Sciatic nerve (tissue), 2 donors: ENCODE measurements around the gene TXNRD2. TPM values are rescaled to one million over a fixed set of nuclear protein-coding genes. Genes with fewer than 3 reads are reported as not detected.

Experiments used
- ATAC-seq: fragments of 200-7000 bp; cut with Tn5 transposase; one replicate; pipeline ENCODE4 v1.9.1; 2020; ENCODE audit warnings: mild to moderate bottlenecking, moderate library complexity
- DNase-seq: peaks from one replicate; pipeline ENCODE4 v3.0.0-alpha.2; 2020; ENCODE audit warnings: low spot score
- intact Hi-C: fragments of 100-400 bp; cut with DNase I; formaldehyde crosslinking; loops from one replicate; pipeline ENCODE4 v1.14.2; 2022
- total RNA-seq: library from RNA; stranded (reverse); fragmentation: NEBNext Ultra II Directional; extraction: Animal tissue kit (Norgen Biotek cat#: 25700); gene quantifications from one replicate; pipeline ENCODE4 v1.2.1, GENCODE V29; 2021
- donor health status: DM: no; HTN: no; CAD: no.
- donor health status: DM: no; HTN: no; CAD: no.

TXNRD2 gene
- total RNA-seq, 1 donor from 2014 or later, result 33.9 TPM

DNA sequence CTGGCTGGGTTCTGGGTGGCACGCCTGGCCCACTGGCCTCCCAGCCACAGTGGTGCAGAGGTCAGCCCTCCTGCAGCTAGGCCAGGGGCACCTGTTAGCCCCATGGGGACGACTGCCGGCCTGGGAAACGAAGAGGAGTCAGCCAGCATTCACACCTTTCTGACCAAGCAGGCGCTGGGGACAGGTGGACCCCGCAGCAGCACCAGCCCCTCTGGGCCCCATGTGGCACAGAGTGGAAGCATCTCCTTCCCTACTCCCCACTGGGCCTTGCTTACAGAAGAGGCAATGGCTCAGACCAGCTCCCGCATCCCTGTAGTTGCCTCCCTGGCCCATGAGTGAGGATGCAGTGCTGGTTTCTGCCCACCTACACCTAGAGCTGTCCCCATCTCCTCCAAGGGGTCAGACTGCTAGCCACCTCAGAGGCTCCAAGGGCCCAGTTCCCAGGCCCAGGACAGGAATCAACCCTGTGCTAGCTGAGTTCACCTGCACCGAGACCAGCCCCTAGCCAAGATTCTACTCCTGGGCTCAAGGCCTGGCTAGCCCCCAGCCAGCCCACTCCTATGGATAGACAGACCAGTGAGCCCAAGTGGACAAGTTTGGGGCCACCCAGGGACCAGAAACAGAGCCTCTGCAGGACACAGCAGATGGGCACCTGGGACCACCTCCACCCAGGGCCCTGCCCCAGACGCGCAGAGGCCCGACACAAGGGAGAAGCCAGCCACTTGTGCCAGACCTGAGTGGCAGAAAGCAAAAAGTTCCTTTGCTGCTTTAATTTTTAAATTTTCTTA is 27.7 kb upstream of the TXNRD2 start:
- intact Hi-C loops, result no loop called here
- DNase-seq (no peak), ATAC-seq (no peak)

GRCh38 chr22:19968450-19968891 is 26.9 kb upstream of the TXNRD2 start:
- intact Hi-C loops, result no loop called here
- ATAC-seq, result no peak

DNA sequence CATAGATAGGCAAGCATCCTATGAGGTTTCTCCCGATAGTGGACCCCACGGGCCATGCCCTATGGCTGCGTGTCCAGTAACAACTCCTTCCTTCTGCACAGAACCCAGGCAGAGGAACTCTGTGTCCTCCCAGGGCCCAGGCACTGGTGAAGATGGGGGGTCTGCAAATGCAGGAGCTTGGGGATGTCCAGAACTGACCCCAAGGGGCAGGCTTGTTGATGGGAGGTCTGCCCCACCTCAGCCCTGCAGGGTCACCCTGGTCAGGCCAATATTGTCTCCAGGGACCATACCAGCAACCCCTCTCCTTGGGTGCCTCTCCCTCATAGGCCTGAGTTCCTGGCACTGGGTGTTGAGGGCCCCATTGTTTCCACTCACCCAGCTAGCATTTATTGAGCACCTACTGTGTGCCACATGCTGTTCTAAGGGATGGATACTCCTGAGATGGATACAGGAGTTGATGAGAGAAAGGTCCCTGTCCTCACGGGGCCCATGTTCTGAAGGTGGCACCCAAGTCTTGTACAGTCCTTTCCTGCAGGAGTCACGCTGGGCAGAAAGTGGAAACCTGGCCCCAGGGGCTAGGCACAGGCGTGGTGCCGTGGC is 26.3 kb upstream of the TXNRD2 start:
- DNase-seq, result no peak
- ATAC-seq, result no peak
- intact Hi-C loops, result no loop called here

More at GRCh38 chr22:19968450-19968891, 26.9 kb upstream of the TXNRD2 start:
- DNase-seq, result no peak

DNA sequence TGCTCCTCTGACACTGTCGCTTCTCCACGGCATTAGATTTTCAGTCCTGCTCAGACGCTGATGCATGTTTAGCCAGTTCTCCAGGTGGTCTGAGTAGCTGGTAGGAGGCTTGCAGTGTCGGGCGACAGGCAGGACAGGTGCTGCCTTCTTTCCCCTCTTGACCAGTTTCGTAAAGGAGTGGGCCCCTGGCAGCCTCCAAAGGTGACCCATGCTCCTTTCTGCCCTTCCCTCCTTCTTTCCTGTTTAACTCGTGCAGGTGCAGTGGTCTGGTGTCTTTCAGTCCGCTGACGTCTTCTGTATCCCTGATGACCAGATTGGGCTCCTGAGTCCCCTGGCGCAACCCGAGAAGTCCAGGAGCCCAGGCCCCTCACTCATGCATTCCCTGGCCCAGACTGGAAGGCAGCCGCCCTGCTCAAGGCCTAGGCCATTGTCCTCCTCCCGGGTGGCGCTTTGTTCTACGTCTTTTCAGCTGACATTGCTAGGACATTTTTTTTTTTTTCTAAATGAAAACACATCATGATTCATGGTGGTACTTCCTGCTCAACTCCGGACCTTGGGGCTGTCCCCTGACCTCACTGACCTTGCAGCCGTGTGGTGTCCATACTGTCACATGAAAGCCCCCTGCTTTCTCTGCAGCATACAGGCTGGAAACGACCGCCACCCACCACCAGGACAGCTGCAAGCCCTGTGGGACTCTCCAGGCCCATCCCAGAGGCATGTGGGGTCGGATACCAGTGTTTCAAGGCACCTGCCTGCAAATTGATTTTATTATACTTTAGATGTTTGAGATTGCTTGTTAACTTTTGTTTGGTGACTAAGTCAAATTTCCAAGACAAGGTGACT is 25.5 kb upstream of the TXNRD2 start:
- DNase-seq (no peak), ATAC-seq (no peak)
- intact Hi-C loops, result no loop called here

- intact Hi-C loops, result no loop called here
- ATAC-seq (no peak), DNase-seq (no peak)
These were observed 24.4 kb upstream of the TXNRD2 start for GRCh38 chr22:19965771-19966709.

DNA sequence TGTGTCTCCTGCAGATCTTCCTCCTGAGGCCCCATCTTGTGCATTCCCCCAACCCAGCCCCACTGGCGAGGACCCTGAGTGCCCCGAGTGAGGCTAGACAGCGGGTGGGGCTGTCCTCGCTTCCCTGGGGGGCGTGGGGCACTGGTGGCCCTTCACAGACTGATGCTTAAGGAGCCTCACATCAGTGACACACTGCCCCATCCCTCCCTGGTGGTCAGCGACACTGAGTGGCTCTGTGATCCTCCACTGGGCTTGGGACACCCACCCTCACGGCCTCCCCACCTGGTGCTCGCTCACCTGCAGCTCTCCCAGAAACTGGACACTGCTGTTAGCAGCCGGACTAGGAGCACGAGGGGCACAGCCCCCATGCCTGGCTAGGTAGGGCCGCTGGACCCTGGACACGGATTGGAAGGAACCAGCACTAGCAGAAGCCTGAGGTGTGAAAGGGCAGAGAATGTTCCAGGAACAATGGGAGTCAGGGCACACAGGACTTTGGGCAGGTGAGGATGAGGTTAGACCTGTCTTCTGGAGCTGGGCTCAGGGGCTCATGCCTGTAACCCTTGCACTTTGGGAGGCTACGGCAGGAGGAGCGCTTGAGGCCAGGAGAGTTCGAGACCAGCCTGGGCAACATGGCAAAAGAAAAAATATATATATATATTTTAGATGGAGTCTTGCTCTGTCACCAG is 23.2 kb upstream of the TXNRD2 start:
- ATAC-seq, result no peak
- intact Hi-C loops, result no loop called here
- no peak for DNase-seq

- intact Hi-C loops, result no loop called here
- DNase-seq (no peak), ATAC-seq (no peak)
These were observed 22.4 kb upstream of the TXNRD2 start for GRCh38 chr22:19963863-19964642.

DNA sequence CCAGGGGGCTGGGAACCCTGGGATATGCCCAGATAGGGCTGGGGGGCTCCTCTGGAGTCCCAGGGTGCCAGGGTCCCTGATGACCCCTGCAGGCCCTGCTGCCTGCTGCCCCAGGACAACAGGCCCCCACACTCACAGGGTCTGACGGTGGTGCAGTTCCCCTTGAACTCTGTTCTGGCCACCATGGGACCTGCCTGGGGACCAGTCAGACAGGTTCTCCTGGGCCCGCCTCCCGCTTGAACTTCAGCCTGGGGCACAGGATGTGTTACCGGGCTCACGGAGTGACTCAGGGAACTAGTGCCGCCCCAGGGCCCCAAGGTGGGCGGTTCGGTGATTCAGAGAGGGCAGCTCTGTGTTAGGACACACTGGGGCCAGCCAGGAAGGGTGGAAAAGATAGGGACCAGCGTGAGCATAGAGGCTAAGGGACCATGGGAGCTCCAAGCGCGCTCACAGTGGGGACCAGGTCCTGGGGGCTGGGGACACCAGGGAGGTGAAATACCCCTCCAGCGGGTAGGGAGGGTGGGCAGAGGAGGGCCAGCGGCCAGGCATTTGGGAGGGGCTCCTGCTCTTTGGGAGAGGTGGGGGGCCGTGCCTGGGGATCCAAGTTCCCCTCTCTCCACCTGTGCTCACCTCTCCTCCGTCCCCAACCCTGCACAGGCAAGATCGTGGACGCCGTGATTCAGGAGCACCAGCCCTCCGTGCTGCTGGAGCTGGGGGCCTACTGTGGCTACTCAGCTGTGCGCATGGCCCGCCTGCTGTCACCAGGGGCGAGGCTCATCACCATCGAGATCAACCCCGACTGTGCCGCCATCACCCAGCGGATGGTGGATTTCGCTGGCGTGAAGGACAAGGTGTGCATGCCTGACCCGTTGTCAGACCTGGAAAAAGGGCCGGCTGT is 21.5 kb upstream of the TXNRD2 start:
- DNase-seq, result no peak
- intact Hi-C loops, result no loop called here
- no peak for ATAC-seq

DNA sequence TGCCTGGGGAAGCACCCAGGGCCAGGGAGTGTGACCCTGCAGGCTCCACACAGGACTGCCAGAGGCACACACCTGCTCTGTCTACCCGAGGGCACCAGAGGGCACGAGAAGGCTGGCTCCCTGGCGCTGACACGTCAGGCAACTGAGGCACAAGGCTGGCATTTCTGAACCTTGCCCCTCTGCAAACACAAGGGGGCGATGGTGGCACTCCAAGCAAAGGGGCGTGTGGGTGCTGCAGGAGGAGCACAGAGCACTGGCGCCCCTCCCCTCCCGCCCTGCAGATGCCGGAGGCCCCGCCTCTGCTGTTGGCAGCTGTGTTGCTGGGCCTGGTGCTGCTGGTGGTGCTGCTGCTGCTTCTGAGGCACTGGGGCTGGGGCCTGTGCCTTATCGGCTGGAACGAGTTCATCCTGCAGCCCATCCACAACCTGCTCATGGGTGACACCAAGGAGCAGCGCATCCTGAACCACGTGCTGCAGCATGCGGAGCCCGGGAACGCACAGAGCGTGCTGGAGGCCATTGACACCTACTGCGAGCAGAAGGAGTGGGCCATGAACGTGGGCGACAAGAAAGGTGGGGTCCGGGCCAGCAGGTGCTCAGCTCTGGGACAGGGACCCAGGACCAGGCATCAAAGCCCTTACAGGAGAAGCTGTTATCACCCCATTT is 20.8 kb upstream of the TXNRD2 start:
- intact Hi-C loops, result no loop called here
- ATAC-seq, result peak; percentile 25

GRCh38 chr22:19961868-19962245 is 20.2 kb upstream of the TXNRD2 start:
- no peak for ATAC-seq
- no peak for DNase-seq
- intact Hi-C loops, result no loop called here

More for the DNA sequence above, 20.8 kb upstream of the TXNRD2 start:
- peak; percentile 84 for DNase-seq

DNA sequence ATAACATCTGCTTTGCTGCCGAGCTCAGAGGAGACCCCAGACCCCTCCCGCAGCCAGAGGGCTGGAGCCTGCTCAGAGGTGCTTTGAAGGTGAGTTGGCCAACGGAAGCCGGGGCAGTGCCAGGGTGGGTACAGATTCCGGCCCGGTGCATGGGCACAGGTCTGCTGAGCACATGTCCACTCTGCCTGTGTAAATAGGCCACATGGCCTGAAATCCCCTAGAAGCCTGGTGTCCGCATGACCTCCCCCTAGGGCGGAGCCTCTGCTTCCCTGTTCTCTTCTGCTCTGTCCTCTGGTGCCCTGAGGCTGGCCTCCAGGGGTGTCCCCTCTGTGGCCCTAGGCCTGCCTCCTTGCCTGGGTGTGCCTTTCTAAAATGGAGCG is 19.6 kb upstream of the TXNRD2 start:
- intact Hi-C loops, result no loop called here
- ATAC-seq (no peak), DNase-seq (no peak)

- no peak for ATAC-seq
- intact Hi-C loops, result no loop called here
- no peak for DNase-seq
These were observed 19.0 kb upstream of the TXNRD2 start for GRCh38 chr22:19960491-19961200.

GRCh38 chr22:19959587-19960490 is 18.2 kb upstream of the TXNRD2 start:
- DNase-seq, result no peak
- intact Hi-C loops, result no loop called here
- ATAC-seq, result peak; percentile 36

GRCh38 chr22:19959043-19959586 is 17.5 kb upstream of the TXNRD2 start:
- intact Hi-C loops, result no loop called here
- ATAC-seq, result peak; percentile 86
- peak; percentile 90 for DNase-seq
